IPS-NIHi11 (cell line): ENCODE results near the gene LTC4S.

Source experiments
- DNase-seq: peaks from one replicate; pipeline ENCODE4 v3.0.0; 2012; ENCODE audit warnings: mixed read lengths, low spot score

The LTC4S gene

GRCh38 chr5:179795863-179796833, 2.4 kb downstream of the LTC4S start:
- DNase-seq = peak; percentile 85

- no peak for DNase-seq
These were observed 3.3 kb downstream of the LTC4S start for GRCh38 chr5:179796877-179797608.

- no peak for DNase-seq
These were observed 4.0 kb downstream of the LTC4S start for GRCh38 chr5:179797741-179798140.

GRCh38 chr5:179798144-179798770, 4.5 kb downstream of the LTC4S start:
- no peak for DNase-seq

- DNase-seq = no peak
These were observed 5.2 kb downstream of the LTC4S start for GRCh38 chr5:179798771-179799643.

GRCh38 chr5:179799644-179799973, 5.8 kb downstream of the LTC4S start:
- no peak for DNase-seq

- DNase-seq = no peak
These were observed 6.4 kb downstream of the LTC4S start for GRCh38 chr5:179800071-179800695.

- no peak for DNase-seq
These were observed 7.0 kb downstream of the LTC4S start for GRCh38 chr5:179800696-179801201.

GRCh38 chr5:179801304-179802206, 7.8 kb downstream of the LTC4S start:
- peak; percentile 69 for DNase-seq

GRCh38 chr5:179802207-179802883, 8.6 kb downstream of the LTC4S start:
- no peak for DNase-seq

GRCh38 chr5:179802950-179803562, 9.3 kb downstream of the LTC4S start:
- DNase-seq = peak; percentile 65

- no peak for DNase-seq
These were observed 10.1 kb downstream of the LTC4S start for GRCh38 chr5:179803651-179804554.

GRCh38 chr5:179804555-179804947, 10.8 kb downstream of the LTC4S start:
- no peak for DNase-seq

- no peak for DNase-seq
These were observed 11.3 kb downstream of the LTC4S start for GRCh38 chr5:179805070-179805528.

GRCh38 chr5:179805529-179806249, 11.9 kb downstream of the LTC4S start:
- DNase-seq = peak; percentile 59

- DNase-seq = peak; percentile 92
These were observed 12.7 kb downstream of the LTC4S start, which contains the start of gene MGAT4B for GRCh38 chr5:179806250-179807048. MGAT4B (minus strand) TSS chr5:179806866; CDS start chr5:179806583, 283 bp downstream.
